Loucy (cell line): Measurements from ENCODE around the gene AACS.

Experiments
- H2AFZ ChIP-seq: fragments of 200-600 bp; sonication (generic); 2 replicates; pipeline ENCODE4 v1.6.0; 2016; ENCODE audit warnings: antibody characterized with exemption, mild to moderate bottlenecking, low read length, moderate library complexity
- H3F3A ChIP-seq: fragments of 200-600 bp; 2 replicates; pipeline ENCODE4 v1.6.0; 2016; ENCODE audit warnings: antibody characterized with exemption, low read depth, mild to moderate bottlenecking
- H3K27me3 ChIP-seq: fragments of 200-600 bp; sonication (generic); 2 replicates; pipeline ENCODE4 v1.6.1; 2014; ENCODE audit warnings: low read length, mild to moderate bottlenecking; ENCODE audit not compliant: insufficient read depth, poor library complexity, severe bottlenecking
- H3K36me3 ChIP-seq: fragments of 200-600 bp; sonication (generic); 2 replicates; pipeline ENCODE4 v1.6.1; 2016; ENCODE audit warnings: low read length; ENCODE audit not compliant: insufficient read depth
- H3K4me1 ChIP-seq: fragments of 200-600 bp; sonication (generic); 2 replicates; pipeline ENCODE4 v1.5.1; 2014; ENCODE audit warnings: low read length, mild to moderate bottlenecking; ENCODE audit not compliant: insufficient read depth, poor library complexity, severe bottlenecking
- H3K4me2 ChIP-seq: fragments of 200-600 bp; sonication (generic); 2 replicates; pipeline ENCODE4 v1.6.0; 2014; ENCODE audit warnings: antibody characterized with exemption, low read length, low read depth, mild to moderate bottlenecking; ENCODE audit not compliant: poor library complexity, severe bottlenecking
- H3K4me3 ChIP-seq: fragments of 200-600 bp; sonication (generic); 2 replicates; pipeline ENCODE4 v1.5.1; 2014; ENCODE audit warnings: low read length, mild to moderate bottlenecking, mixed read lengths; ENCODE audit not compliant: poor library complexity, severe bottlenecking
- H3K79me2 ChIP-seq: fragments of 200-600 bp; sonication (generic); 2 replicates; pipeline ENCODE4 v1.6.1; 2014; ENCODE audit warnings: low read length; ENCODE audit not compliant: insufficient read depth
- H3K9ac ChIP-seq: fragments of 200-600 bp; sonication (generic); 2 replicates; pipeline ENCODE4 v1.6.0; 2014; ENCODE audit warnings: mild to moderate bottlenecking, low read depth, low read length, moderate library complexity; ENCODE audit not compliant: poor library complexity, severe bottlenecking
- H3K9me2 ChIP-seq: fragments of 200-600 bp; sonication (generic); replicated peaks from 2 replicates; pipeline ENCODE4 v1.6.1; 2016; ENCODE audit warnings: low read depth, low read length, mixed read lengths
- H3K9me3 ChIP-seq: fragments of 200-600 bp; sonication (generic); 2 replicates; pipeline ENCODE4 v1.6.1; 2014; ENCODE audit warnings: mild to moderate bottlenecking, antibody characterized with exemption, low read length, low read depth; ENCODE audit not compliant: insufficient read depth
- H4K20me1 ChIP-seq: fragments of 200-600 bp; sonication (generic); 2 replicates; pipeline ENCODE4 v1.6.0; 2014; ENCODE audit warnings: antibody characterized with exemption, low read length, mild to moderate bottlenecking; ENCODE audit not compliant: insufficient read depth, poor library complexity, severe bottlenecking
- CTCF ChIP-seq: fragments of 200-600 bp; sonication (generic); conservative IDR thresholded peaks from 2 replicates; pipeline ENCODE4 v1.5.1; 2014; ENCODE audit warnings: mild to moderate bottlenecking, antibody characterized with exemption, low read length
- EZH2phosphoT487 ChIP-seq: fragments of 200-600 bp; IDR thresholded peaks from 2 replicates; pipeline ENCODE4 v1.6.1; 2018; ENCODE audit warnings: antibody characterized with exemption, mild to moderate bottlenecking, moderate library complexity, borderline replicate concordance

Gene AACS

DNA sequence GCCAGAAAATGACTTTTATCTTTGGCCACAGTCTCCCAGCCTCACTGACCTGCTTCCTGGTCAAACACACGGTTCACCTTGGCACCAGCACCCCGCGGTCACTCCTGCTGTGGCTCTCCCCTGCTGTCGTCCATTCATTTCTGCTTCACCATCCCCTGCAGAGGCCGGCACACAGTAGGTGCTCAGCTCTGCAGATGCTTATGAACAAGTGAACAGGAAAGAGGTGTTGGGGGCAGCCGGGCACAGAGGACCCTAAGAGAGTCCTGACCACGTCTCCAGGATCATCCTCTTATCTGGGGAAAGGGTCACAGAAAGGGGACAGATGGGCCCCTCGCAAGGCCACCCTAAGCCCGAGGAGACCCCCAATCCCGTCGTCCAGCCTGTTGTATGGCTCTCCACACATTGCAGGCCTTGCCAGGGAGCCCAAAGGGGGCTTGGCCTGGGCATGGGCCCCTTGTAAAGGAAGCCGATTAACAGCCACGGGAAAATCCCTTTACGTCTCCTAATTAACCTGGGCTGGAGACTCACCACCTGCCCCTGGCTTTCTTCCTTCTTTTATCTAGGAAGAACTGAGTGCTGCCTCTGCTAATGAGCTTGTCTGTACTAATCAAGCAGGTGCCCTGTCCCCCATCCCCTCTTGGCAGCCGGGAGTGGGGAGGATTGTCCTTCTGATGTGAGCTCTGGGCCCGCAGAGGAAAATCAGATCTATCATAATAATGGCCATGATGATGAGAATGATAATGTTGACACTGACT is 119.2 kb downstream of the AACS start:
- no peaks in the 10 kb centered on the region for H3K4me1 ChIP-seq
- no peaks in the 10 kb centered on the region for H3K27me3 ChIP-seq
- H3K79me2 ChIP-seq: no peaks in the 10 kb centered on the region
- H3K4me3 ChIP-seq: no peak overlapping the region
- no peaks in the 10 kb centered on the region for H3K36me3 ChIP-seq
- H4K20me1 ChIP-seq: no peaks in the 10 kb centered on the region
- H3K9me2 ChIP-seq: no peaks in the 10 kb centered on the region
- no peak for TF ChIP-seq EZH2phosphoT487
- TF ChIP-seq CTCF: no peak
- H2AFZ ChIP-seq: no peak overlapping the region
- H3F3A ChIP-seq: no peaks in the 10 kb centered on the region
- H3K9ac ChIP-seq: no peak overlapping the region
- H3K4me2 ChIP-seq: no peak overlapping the region
- no peaks in the 10 kb centered on the region for H3K9me3 ChIP-seq

DNA sequence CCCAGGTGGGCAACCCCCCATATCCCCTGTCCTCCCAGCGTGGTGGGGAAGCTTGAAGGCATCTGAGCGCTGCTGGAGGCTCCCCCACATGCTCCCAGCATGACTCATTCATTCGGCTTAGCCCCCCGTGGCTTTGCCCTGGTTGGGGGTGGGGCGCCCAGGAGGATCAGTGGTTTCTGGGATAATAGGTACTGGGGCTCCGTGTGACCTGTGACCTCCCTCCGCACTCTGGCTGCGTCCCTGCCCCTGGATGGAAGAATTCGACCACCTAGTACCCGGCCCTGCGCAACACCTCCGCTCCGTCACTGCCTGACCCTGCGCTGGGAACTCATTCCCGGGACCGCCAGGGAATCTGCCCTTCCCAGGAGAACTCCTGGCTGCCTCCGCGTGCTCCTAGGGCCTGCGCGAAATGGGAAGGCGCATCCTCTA is 120.1 kb downstream of the AACS start:
- H4K20me1 ChIP-seq: no peaks in the 10 kb centered on the region
- H3F3A ChIP-seq: no peaks in the 10 kb centered on the region
- no peaks in the 10 kb centered on the region for H3K27me3 ChIP-seq
- no peak overlapping the region for H2AFZ ChIP-seq
- no peak overlapping the region for H3K4me2 ChIP-seq
- H3K4me3 ChIP-seq: no peak overlapping the region
- H3K4me1 ChIP-seq: no peaks in the 10 kb centered on the region
- TF ChIP-seq EZH2phosphoT487 (no peak), CTCF (no peak)
- H3K9ac ChIP-seq: no peak overlapping the region
- no peaks in the 10 kb centered on the region for H3K36me3 ChIP-seq
- H3K79me2 ChIP-seq: no peaks in the 10 kb centered on the region
- no peaks in the 10 kb centered on the region for H3K9me2 ChIP-seq
- no peaks in the 10 kb centered on the region for H3K9me3 ChIP-seq

DNA sequence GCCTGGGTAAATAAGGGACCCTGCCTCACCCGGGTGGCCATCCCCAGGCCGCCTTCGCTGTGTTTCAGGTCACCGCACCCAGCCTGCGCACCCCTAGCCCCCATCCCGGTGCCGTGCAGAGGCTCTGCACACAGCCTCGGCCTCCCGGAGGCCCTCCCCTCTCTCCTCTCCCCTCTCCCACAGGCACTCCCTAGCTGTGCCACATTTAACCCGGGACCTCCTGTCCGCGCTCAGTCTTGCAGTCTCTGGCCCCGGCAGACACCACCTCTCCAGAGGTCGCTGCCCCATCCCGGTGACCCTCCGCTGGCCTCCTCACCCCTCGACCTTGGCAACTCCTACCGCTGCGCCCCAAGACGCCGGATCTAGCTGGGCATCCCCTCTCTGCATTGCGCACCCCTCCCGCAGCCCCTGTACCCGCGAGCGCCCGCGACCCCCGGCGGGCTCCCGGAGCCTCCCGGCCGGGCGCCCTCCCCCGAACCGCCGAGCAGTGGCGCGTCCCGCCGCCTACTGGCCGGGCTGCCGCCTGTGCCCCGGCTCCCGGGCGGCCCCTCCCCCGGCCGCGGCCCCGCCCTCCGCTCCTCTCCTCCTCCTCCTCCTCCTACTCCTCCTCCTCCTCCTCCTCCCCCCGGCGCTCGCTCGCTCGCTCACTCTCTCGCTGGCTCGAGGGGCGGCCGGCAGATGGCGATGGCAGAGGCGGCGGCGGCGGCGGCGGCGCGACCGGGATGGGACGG is 120.7 kb downstream of the AACS start, which contains the start of gene TMEM132B:
Gene TMEM132B, plus strand, starts transcription at position 647 of the 731 bp plus-strand sequence.
- Histone ChIP-seq H3K79me2 (no peaks in the 10 kb centered on the region), H4K20me1 (no peaks in the 10 kb centered on the region), H3K9ac (no peak within 1 kb of the TSS), H3K9me2 (no peaks in the 10 kb centered on the region), H3K9me3 (no peaks in the 10 kb centered on the region), H3K4me1 (no peaks in the 10 kb centered on the region), H2AFZ (no peak within 1 kb of the TSS), H3K4me2 (no peak within 1 kb of the TSS), H3F3A (no peaks in the 10 kb centered on the region), H3K4me3 (no peak within 1 kb of the TSS), H3K27me3 (no peaks in the 10 kb centered on the region), H3K36me3 (no peaks in the 10 kb centered on the region)
- TF ChIP-seq EZH2phosphoT487: no peak
- no peak for TF ChIP-seq CTCF
